H9 (cell line): ENCODE measurements around the gene CSRP1. TPM values are rescaled to one million over a fixed set of nuclear protein-coding genes. Genes with fewer than 3 reads are reported as not detected.

Experiments
- DNase-seq: peaks from one replicate; pipeline ENCODE4 v3.0.0-alpha.2; 2017
- H2AFZ ChIP-seq: one replicate; pipeline ENCODE4 v1.6.1; 2013; ENCODE audit warnings: mild to moderate bottlenecking, low read length, control low read depth, moderate library complexity
- H2AK5ac ChIP-seq: 2 replicates; pipeline ENCODE4 v1.6.1; 2013; ENCODE audit warnings: low read length, control low read depth, mixed read lengths; ENCODE audit not compliant: insufficient read length
- H2BK120ac ChIP-seq: one replicate; pipeline ENCODE4 v1.6.1; 2013; ENCODE audit warnings: low read depth, mild to moderate bottlenecking, low read length, control low read depth, inconsistent platforms; ENCODE audit not compliant: poor library complexity, severe bottlenecking
- H2BK12ac ChIP-seq: 2 replicates; pipeline ENCODE4 v1.6.1; 2013; ENCODE audit warnings: low read length, control low read depth, mixed read lengths, low read depth; ENCODE audit not compliant: insufficient read length
- H2BK15ac ChIP-seq: 2 replicates; pipeline ENCODE4 v1.6.1; 2013; ENCODE audit warnings: low read depth, low read length, control low read depth
- H2BK20ac ChIP-seq: one replicate; pipeline ENCODE4 v1.6.1; 2013; ENCODE audit warnings: low read depth, mild to moderate bottlenecking, low read length, control low read depth, inconsistent platforms; ENCODE audit not compliant: poor library complexity, severe bottlenecking
- H2BK5ac ChIP-seq: 2 replicates; pipeline ENCODE4 v1.6.1; 2013; ENCODE audit warnings: low read length, control low read depth, mixed read lengths; ENCODE audit not compliant: insufficient read length
- H3K14ac ChIP-seq: 2 replicates; pipeline ENCODE4 v1.6.1; 2013; ENCODE audit warnings: low read length, control low read depth; ENCODE audit not compliant: insufficient read depth
- H3K18ac ChIP-seq: 2 replicates; pipeline ENCODE4 v1.6.1; 2013; ENCODE audit warnings: low read depth, mild to moderate bottlenecking, mixed read lengths, low read length, control low read depth; ENCODE audit not compliant: insufficient read length
- H3K23ac ChIP-seq: 2 replicates; pipeline ENCODE4 v1.6.1; 2013; ENCODE audit warnings: low read length, control low read depth, mixed read lengths, low read depth; ENCODE audit not compliant: insufficient read length
- H3K23me2 ChIP-seq: 2 replicates; pipeline ENCODE4 v1.6.1; 2013; ENCODE audit warnings: low read depth, mild to moderate bottlenecking, mixed read lengths, low read length, control low read depth; ENCODE audit not compliant: insufficient read length, poor library complexity, severe bottlenecking
- H3K27ac ChIP-seq: 2 replicates; pipeline ENCODE4 v1.5.1; 2013; ENCODE audit warnings: low read length, control low read depth, mixed read lengths, low read depth; ENCODE audit not compliant: insufficient read length
- H3K27me3 ChIP-seq: 2 replicates; pipeline ENCODE4 v1.6.1; 2013; ENCODE audit warnings: low read length, control low read depth, inconsistent platforms; ENCODE audit not compliant: insufficient read depth
- H3K4ac ChIP-seq: 2 replicates; pipeline ENCODE4 v1.6.1; 2013; ENCODE audit warnings: low read depth, mild to moderate bottlenecking, control low read depth, inconsistent platforms, low read length, moderate library complexity
- H3K4me1 ChIP-seq: 2 replicates; pipeline ENCODE4 v1.6.1; 2013; ENCODE audit warnings: low read length, control low read depth, inconsistent platforms; ENCODE audit not compliant: insufficient read depth
- H3K4me2 ChIP-seq: 2 replicates; pipeline ENCODE4 v1.6.1; 2013; ENCODE audit warnings: low read length, control low read depth, mixed read lengths; ENCODE audit not compliant: insufficient read length, insufficient read depth
- H3K56ac ChIP-seq: 2 replicates; pipeline ENCODE4 v1.6.1; 2013; ENCODE audit warnings: low read depth, mild to moderate bottlenecking, mixed read lengths, low read length, control low read depth; ENCODE audit not compliant: insufficient read length
- H3K79me1 ChIP-seq: 2 replicates; pipeline ENCODE4 v1.6.1; 2013; ENCODE audit warnings: low read depth, mild to moderate bottlenecking, moderate library complexity, low read length, control low read depth, inconsistent platforms; ENCODE audit not compliant: insufficient read depth, poor library complexity, severe bottlenecking
- H3K79me2 ChIP-seq: 2 replicates; pipeline ENCODE4 v1.6.1; 2013; ENCODE audit warnings: low read length, control low read depth, inconsistent platforms; ENCODE audit not compliant: insufficient read depth
- H3K9ac ChIP-seq: 2 replicates; pipeline ENCODE4 v1.6.1; 2013; ENCODE audit warnings: low read length, control low read depth, mixed read lengths; ENCODE audit not compliant: insufficient read length; ENCODE audit errors: extremely low read depth
- H3K9me3 ChIP-seq: one replicate; pipeline ENCODE4 v1.6.1; 2013; ENCODE audit warnings: low read depth, low read length, inconsistent platforms; ENCODE audit not compliant: control insufficient read depth
- H3T11ph ChIP-seq: one replicate; pipeline ENCODE4 v1.6.1; 2013; ENCODE audit warnings: mild to moderate bottlenecking, low read length, control low read depth, inconsistent platforms
- H4K20me1 ChIP-seq: one replicate; pipeline ENCODE4 v1.6.1; 2013; ENCODE audit not compliant: control insufficient read depth, insufficient read length, insufficient read depth
- H4K5ac ChIP-seq: 2 replicates; pipeline ENCODE4 v1.6.1; 2013; ENCODE audit warnings: low read depth, mild to moderate bottlenecking, mixed read lengths, low read length, control low read depth; ENCODE audit not compliant: insufficient read length
- H4K8ac ChIP-seq: replicated peaks from 2 replicates; pipeline ENCODE4 v1.6.1; 2013; ENCODE audit warnings: low read length, control low read depth, mixed read lengths, low read depth; ENCODE audit not compliant: insufficient read length
- H4K91ac ChIP-seq: 2 replicates; pipeline ENCODE4 v1.6.1; 2013; ENCODE audit warnings: low read depth, mild to moderate bottlenecking, moderate library complexity, mixed read lengths, low read length, control low read depth; ENCODE audit not compliant: insufficient read length
- H3K27ac Mint-ChIP-seq, 3 experiments: 2 replicates in 2 of 3; 3 replicates in 1 of 3; pipeline ENCODE4 v1.8.0; 2020 to 2021; ENCODE audit warnings: mixed read lengths in 3 of 3, mild to moderate bottlenecking in 1 of 3, moderate library complexity in 1 of 3
- H3K27me3 Mint-ChIP-seq: 2 replicates; pipeline ENCODE4 v1.8.0; 2021; ENCODE audit warnings: low read depth, mild to moderate bottlenecking, moderate library complexity, mixed read lengths
- H3K36me3 Mint-ChIP-seq, 3 experiments: 2 replicates in 2 of 3; 3 replicates in 1 of 3; pipeline ENCODE4 v1.8.0; 2020 to 2021; ENCODE audit warnings: low read depth in 3 of 3, mixed read lengths in 3 of 3; ENCODE audit not compliant: insufficient read depth in 1 of 3
- H3K4me1 Mint-ChIP-seq, 2 experiments: 2 replicates each; pipeline ENCODE4 v1.8.0; 2020; ENCODE audit warnings: mixed read lengths in 2 of 2
- H3K4me3 Mint-ChIP-seq, 2 experiments: 2 replicates in 1 of 2; 3 replicates in 1 of 2; pipeline ENCODE4 v1.8.0; 2020 to 2021; ENCODE audit warnings: mild to moderate bottlenecking in 2 of 2, mixed read lengths in 2 of 2, moderate library complexity in 1 of 2
- H3K9me3 Mint-ChIP-seq, 2 experiments: 2 replicates in 1 of 2; 3 replicates in 1 of 2; pipeline ENCODE4 v1.8.0; 2020; ENCODE audit warnings: mild to moderate bottlenecking in 2 of 2, mixed read lengths in 2 of 2, moderate library complexity in 1 of 2
- CTCF ChIP-seq: fragments of 200-600 bp; sonication (generic); conservative IDR thresholded peaks from 3 replicates; pipeline ENCODE4 v1.8.0; 2021; ENCODE audit warnings: antibody characterized with exemption, mild to moderate bottlenecking
- WGBS: extraction: QIAGEN DNeasy Blood & Tissue Kit; methylation state at CpG from one replicate; pipeline ENCODE4 v1.1.7; 2013; ENCODE audit warnings: missing lambda C conversion rate, low lambda C conversion rate, mixed read lengths; ENCODE audit not compliant: insufficient read length; ENCODE audit errors: extremely low coverage; 5-methylcytosine and 5-hydroxymethylcytosine counted together
- total RNA-seq: library from RNA; stranded (reverse); gene quantifications from 2 replicates; pipeline ENCODE4 v1.2.1, GENCODE V29; 2021

Gene CSRP1
- total RNA-seq, 1 experiment from 2014 or later: 0.44 TPM

GRCh38 chr1:201448990-201449389, 57.9 kb downstream of the CSRP1 start:
- Histone ChIP-seq H3K79me1 (no peaks in the 10 kb centered on the region), H2AK5ac (no peak overlapping the region), H3T11ph (no peak overlapping the region), H3K18ac (no peak overlapping the region), H3K9me3 (no peaks in the 10 kb centered on the region), H3K4me2 (no peak overlapping the region), H4K20me1 (no peaks in the 10 kb centered on the region), H3K79me2 (no peaks in the 10 kb centered on the region), H3K23me2 (no peaks in the 10 kb centered on the region), H4K91ac (no peak overlapping the region), H3K14ac (no peak overlapping the region), H4K5ac (no peak overlapping the region), H3K27me3 (no peaks in the 10 kb centered on the region), H2BK15ac (no peak overlapping the region), H2BK120ac (no peak overlapping the region), H2BK12ac (no peak overlapping the region), H2BK20ac (no peak overlapping the region), H3K4me1 (peaks cover 2% of the 10 kb centered on the region; the same call in 1 of the 2 replicates), H3K23ac (no peak overlapping the region), H3K4ac (no peak overlapping the region), H3K9ac (no peak overlapping the region), H2BK5ac (no peak overlapping the region), H3K56ac (no peak overlapping the region), H3K27ac (no peak overlapping the region), H4K8ac (no peak overlapping the region), H2AFZ (no peak overlapping the region)
- H3K36me3 Mint-ChIP-seq: no peaks in the 10 kb centered on the region
- WGBS: no CpG with 5 or more reads among the region's 5 CpGs
- peaks cover 24 to 34% of the 10 kb centered on the region in 2 experiments for H3K4me1 Mint-ChIP-seq
- peaks cover 5% of the 10 kb centered on the region for H3K27me3 Mint-ChIP-seq
- TF ChIP-seq CTCF: no peak
- peaks cover 0 to 2% of the 10 kb centered on the region in 2 experiments; a peak in 1 of 5 replicates for H3K9me3 Mint-ChIP-seq
- no peak overlapping the region for H3K4me3 Mint-ChIP-seq
- DNase-seq: peak; percentile 35
- peak overlapping the region in 1 of 3 experiments; percentile 40; a peak in 2 of 7 replicates for H3K27ac Mint-ChIP-seq
